ENCODE results near the gene NUP210. TPM values are rescaled to one million over a fixed set of nuclear protein-coding genes. Genes with fewer than 3 reads are reported as not detected.

NUP210 gene
- total and polyA plus RNA-seq, 7 experiments from 2014 or later = 52.6 to 164 (median 138) TPM

DNA sequence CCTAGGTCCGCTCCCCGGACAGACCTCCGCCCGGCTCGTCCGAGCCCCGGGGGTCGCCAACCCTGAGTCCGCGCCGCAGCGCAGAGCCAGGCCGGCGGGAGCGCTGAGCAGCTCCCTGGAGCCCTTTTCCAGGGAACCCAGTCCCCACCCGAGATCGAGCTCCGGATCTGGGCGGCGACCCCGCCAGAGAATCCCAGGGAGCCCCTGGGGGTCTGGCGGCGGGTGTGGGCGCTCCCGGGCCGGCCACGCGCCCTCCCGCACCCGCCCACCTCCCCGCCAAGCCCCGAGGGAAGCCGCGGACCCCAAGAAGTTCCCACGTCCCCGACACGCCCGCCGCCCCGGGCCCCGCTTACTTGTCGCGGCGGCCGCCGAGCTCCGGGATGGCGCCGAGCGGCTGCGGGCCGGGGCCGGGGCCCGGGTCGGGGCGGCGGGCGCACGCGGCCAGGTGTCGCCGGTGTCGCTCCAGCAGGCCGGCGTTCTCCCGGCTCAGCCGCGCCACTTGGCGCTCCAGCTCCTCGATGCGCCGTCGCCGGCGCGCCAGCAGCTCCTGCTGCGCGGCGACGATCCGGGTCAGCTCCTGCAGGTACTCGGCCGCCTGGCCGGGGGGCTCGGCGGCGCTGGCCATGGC is 137.7 kb downstream of the NUP210 start:
- no peak overlapping the region for H3K4me3 ChIP-seq (ENCODE audit: low read length)
- DNase-seq = peak in 2 of 9 donors; percentile 18 to 28
- intact Hi-C loops (cut with micrococcal nuclease) = loop anchor here in 1 of 2 donors (5.0 kb wide), 1 partner anchor 190 kb away; no protein-coding TSS in a partner anchor
- POLR2A ChIA-PET = interaction anchor here (0.6 kb wide), 1 partner anchor 66 kb away, joined by 3 read pairs; no protein-coding TSS in a partner anchor
- peaks cover 0 to 21% of the 10 kb centered on the region in 2 donors for H3K27me3 ChIP-seq (ENCODE audit: control insufficient read depth in 2 of 2, insufficient read depth in 2 of 2, low read length in 2 of 2)
- CTCF ChIA-PET = interaction anchor here (0.6 kb wide), 1 partner anchor 804 kb away, joined by 4 read pairs; no protein-coding TSS in a partner anchor
- ATAC-seq = peak; percentile 26
- H3K4me1 ChIP-seq (ENCODE audit: control insufficient read depth in 2 of 2, insufficient read depth in 2 of 2, low read length in 2 of 2) = no peaks in the 10 kb centered on the region
- H3K36me3 ChIP-seq (ENCODE audit: control insufficient read depth in 2 of 3, insufficient read depth in 3 of 3, low read length in 3 of 3) = no peaks in the 10 kb centered on the region
- H3K36me3 Mint-ChIP-seq = peaks cover 0 to 14% (median 10%) of the 10 kb centered on the region in 5 donors
- peaks cover 0 to 15% (median 0%) of the 10 kb centered on the region in 3 experiments for H3K9me3 ChIP-seq (ENCODE audit: control insufficient read depth in 2 of 3, low read length in 3 of 3)
- peaks cover 50 to 67% (median 54%) of the 10 kb centered on the region in 5 donors for H3K27me3 Mint-ChIP-seq
- H3K9me3 Mint-ChIP-seq = peaks cover 0 to 31% (median 23%) of the 10 kb centered on the region in 11 donors
- H3K27ac Mint-ChIP-seq = no peak overlapping the region
- H3K4me3 Mint-ChIP-seq = peak overlapping the region in 3 of 10 donors; percentile 67 to 83 (median 72)
- peaks cover 5 to 17% (median 11%) of the 10 kb centered on the region in 7 donors for H3K4me1 Mint-ChIP-seq
- no peak overlapping the region for H3K27ac ChIP-seq (ENCODE audit: low read depth, low read length)

GRCh38 chr3:13281507-13282357 is 138.4 kb downstream of the NUP210 start:
- Mint-ChIP-seq H3K36me3 (peaks cover 0 to 14% (median 10%) of the 10 kb centered on the region in 5 donors), H3K4me1 (peaks cover 5 to 17% (median 11%) of the 10 kb centered on the region in 7 donors), H3K27me3 (peaks cover 43 to 63% (median 53%) of the 10 kb centered on the region in 5 donors), H3K4me3 (peak overlapping the region; percentile 48 to 83 (median 70)), H3K9me3 (peaks cover 0 to 24% (median 19%) of the 10 kb centered on the region in 11 donors), H3K27ac (no peak overlapping the region)
- H3K4me3 ChIP-seq (ENCODE audit: low read length) = no peak overlapping the region
- ATAC-seq (peak; percentile 8), DNase-seq (no peak)
- H3K9me3 ChIP-seq (ENCODE audit: control insufficient read depth in 2 of 3, low read length in 3 of 3) = peaks cover 0 to 15% (median 0%) of the 10 kb centered on the region in 3 experiments
- H3K27me3 ChIP-seq (ENCODE audit: control insufficient read depth in 2 of 2, insufficient read depth in 2 of 2, low read length in 2 of 2) = peaks cover 0 to 21% of the 10 kb centered on the region in 2 donors
- intact Hi-C loops (cut with micrococcal nuclease) = loop anchor here in 1 of 2 donors (5.0 kb wide), 1 partner anchor 189 kb away; no protein-coding TSS in a partner anchor
- H3K4me1 ChIP-seq (ENCODE audit: control insufficient read depth in 2 of 2, insufficient read depth in 2 of 2, low read length in 2 of 2) = no peaks in the 10 kb centered on the region
- no peaks in the 10 kb centered on the region for H3K36me3 ChIP-seq (ENCODE audit: control insufficient read depth in 2 of 3, insufficient read depth in 3 of 3, low read length in 3 of 3)
- POLR2A ChIA-PET = no interaction called here
- CTCF ChIA-PET = no interaction called here
- H3K27ac ChIP-seq (ENCODE audit: low read depth, low read length) = no peak overlapping the region

DNA sequence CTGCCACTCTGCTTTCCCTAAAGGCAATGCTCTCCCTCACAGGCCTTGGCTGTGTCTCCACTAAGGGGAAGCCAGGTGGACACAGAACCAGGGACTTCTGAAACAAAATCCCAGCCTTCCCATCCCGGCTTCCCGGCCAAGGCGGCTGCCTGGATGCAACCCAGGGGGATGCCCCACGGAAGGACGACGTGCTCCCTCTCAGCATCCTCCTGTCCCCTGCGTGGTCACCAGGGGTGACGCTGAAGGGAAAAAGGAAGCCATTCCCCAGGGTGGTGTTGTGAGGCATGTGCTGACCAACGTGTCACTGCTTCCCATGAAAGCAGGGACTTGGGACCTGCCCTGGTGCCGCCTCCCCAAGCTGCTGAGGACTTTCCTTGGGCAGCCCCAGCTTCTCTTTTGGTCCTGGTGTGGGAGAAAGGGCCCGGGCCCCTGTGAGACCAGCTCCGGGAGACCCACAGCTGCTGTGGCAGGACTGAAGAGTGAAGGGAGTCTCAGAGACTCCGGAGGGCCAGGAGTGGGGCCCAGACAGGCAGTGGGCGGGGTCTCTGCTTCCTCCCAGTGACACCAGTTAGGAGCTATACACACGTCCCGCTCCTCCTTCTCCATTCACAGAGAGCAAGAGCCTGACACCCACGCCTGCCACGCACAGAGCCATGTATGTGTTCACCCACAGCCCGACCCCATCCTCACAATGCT is 139.2 kb downstream of the NUP210 start:
- H3K27ac Mint-ChIP-seq = no peak overlapping the region
- H3K36me3 ChIP-seq (ENCODE audit: control insufficient read depth in 2 of 3, insufficient read depth in 3 of 3, low read length in 3 of 3) = no peaks in the 10 kb centered on the region
- no peak for DNase-seq
- intact Hi-C loops (cut with micrococcal nuclease) = loop anchor here in 1 of 2 donors (5.0 kb wide), 1 partner anchor 189 kb away; no protein-coding TSS in a partner anchor
- H3K4me1 Mint-ChIP-seq = peaks cover 5 to 17% (median 11%) of the 10 kb centered on the region in 7 donors
- peaks cover 35 to 58% (median 48%) of the 10 kb centered on the region in 5 donors for H3K27me3 Mint-ChIP-seq
- peak overlapping the region in 9 of 10 donors; percentile 48 to 83 (median 67) for H3K4me3 Mint-ChIP-seq
- POLR2A ChIA-PET = no interaction called here
- peaks cover 0 to 17% (median 13%) of the 10 kb centered on the region in 11 donors for H3K9me3 Mint-ChIP-seq
- H3K9me3 ChIP-seq (ENCODE audit: control insufficient read depth in 2 of 3, low read length in 3 of 3) = peaks cover 0 to 10% (median 0%) of the 10 kb centered on the region in 3 experiments
- no peak overlapping the region for H3K27ac ChIP-seq (ENCODE audit: low read depth, low read length)
- peaks cover 0 to 21% of the 10 kb centered on the region in 2 donors for H3K27me3 ChIP-seq (ENCODE audit: control insufficient read depth in 2 of 2, insufficient read depth in 2 of 2, low read length in 2 of 2)
- H3K4me3 ChIP-seq (ENCODE audit: low read length) = no peak overlapping the region
- peak; percentile 23 for ATAC-seq
- H3K4me1 ChIP-seq (ENCODE audit: control insufficient read depth in 2 of 2, insufficient read depth in 2 of 2, low read length in 2 of 2) = no peaks in the 10 kb centered on the region
- peaks cover 0 to 14% (median 10%) of the 10 kb centered on the region in 5 donors for H3K36me3 Mint-ChIP-seq
- CTCF ChIA-PET = no interaction called here

GRCh38 chr3:13280122-13280790 is 139.9 kb downstream of the NUP210 start:
- Histone ChIP-seq H3K36me3 (ENCODE audit: control insufficient read depth in 2 of 3, insufficient read depth in 3 of 3, low read length in 3 of 3) (no peaks in the 10 kb centered on the region), H3K27me3 (ENCODE audit: control insufficient read depth in 2 of 2, insufficient read depth in 2 of 2, low read length in 2 of 2) (peaks cover 0 to 21% of the 10 kb centered on the region in 2 donors), H3K4me1 (ENCODE audit: control insufficient read depth in 2 of 2, insufficient read depth in 2 of 2, low read length in 2 of 2) (no peaks in the 10 kb centered on the region), H3K4me3 (ENCODE audit: low read length) (no peak overlapping the region), H3K9me3 (ENCODE audit: control insufficient read depth in 2 of 3, low read length in 3 of 3) (peaks cover 0 to 9% (median 0%) of the 10 kb centered on the region in 3 experiments), H3K27ac (ENCODE audit: low read depth, low read length) (no peak overlapping the region)
- ChIA-PET POLR2A (no interaction called here), CTCF (no interaction called here)
- H3K27ac Mint-ChIP-seq = no peak overlapping the region
- H3K27me3 Mint-ChIP-seq = peaks cover 31 to 51% (median 44%) of the 10 kb centered on the region in 5 donors
- intact Hi-C loops (cut with micrococcal nuclease) = loop anchor here in 1 of 2 donors (5.0 kb wide), 1 partner anchor 188 kb away; no protein-coding TSS in a partner anchor
- peaks cover 0 to 17% (median 12%) of the 10 kb centered on the region in 11 donors for H3K9me3 Mint-ChIP-seq
- H3K36me3 Mint-ChIP-seq = peaks cover 0 to 14% (median 10%) of the 10 kb centered on the region in 5 donors
- ATAC-seq (no peak), DNase-seq (no peak)
- H3K4me1 Mint-ChIP-seq = peaks cover 5 to 17% (median 11%) of the 10 kb centered on the region in 7 donors
- H3K4me3 Mint-ChIP-seq = no peak overlapping the region

DNA sequence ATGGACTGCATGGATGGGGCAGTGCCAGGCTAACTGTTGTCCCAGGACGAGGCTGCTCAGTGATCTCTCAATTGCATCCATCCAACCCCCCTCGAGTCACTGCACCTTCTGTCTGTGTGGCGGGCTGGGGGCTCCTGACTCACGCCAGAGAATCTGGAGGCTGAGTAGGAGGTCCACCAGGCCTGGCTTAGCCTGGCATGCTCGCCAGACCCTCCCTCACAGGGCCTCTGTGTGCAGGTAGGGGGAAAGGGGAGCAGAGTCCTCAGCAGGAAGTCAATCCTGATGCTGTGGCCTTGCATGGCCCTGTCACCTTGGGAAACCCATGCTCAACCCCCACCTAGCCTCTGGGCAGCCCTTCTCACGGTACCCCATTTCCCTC is 140.6 kb downstream of the NUP210 start:
- Histone ChIP-seq H3K4me3 (ENCODE audit: low read length) (no peak overlapping the region), H3K9me3 (ENCODE audit: control insufficient read depth in 2 of 3, low read length in 3 of 3) (peaks cover 0 to 9% (median 0%) of the 10 kb centered on the region in 3 experiments), H3K4me1 (ENCODE audit: control insufficient read depth in 2 of 2, insufficient read depth in 2 of 2, low read length in 2 of 2) (no peaks in the 10 kb centered on the region), H3K27ac (ENCODE audit: low read depth, low read length) (no peak overlapping the region), H3K27me3 (ENCODE audit: control insufficient read depth in 2 of 2, insufficient read depth in 2 of 2, low read length in 2 of 2) (peaks cover 0 to 14% of the 10 kb centered on the region in 2 donors), H3K36me3 (ENCODE audit: control insufficient read depth in 2 of 3, insufficient read depth in 3 of 3, low read length in 3 of 3) (no peaks in the 10 kb centered on the region)
- Mint-ChIP-seq H3K36me3 (peaks cover 0 to 10% (median 9%) of the 10 kb centered on the region in 5 donors), H3K4me1 (peaks cover 5 to 17% (median 11%) of the 10 kb centered on the region in 7 donors), H3K9me3 (peaks cover 0 to 14% (median 10%) of the 10 kb centered on the region in 11 donors), H3K4me3 (no peak overlapping the region), H3K27me3 (peaks cover 27 to 45% (median 40%) of the 10 kb centered on the region in 5 donors), H3K27ac (no peak overlapping the region)
- ATAC-seq = no peak
- intact Hi-C loops (cut with micrococcal nuclease) = no loop called here
- no peak for DNase-seq
- ChIA-PET POLR2A (no interaction called here), CTCF (no interaction called here)

Data from naive thymus-derived CD4-positive, alpha-beta T cell (primary cell).